ENCODE data around the gene C1orf21.
A peak's percentile ranks its signal among the peaks of the same experiment; 100 is the strongest.

C1orf21 gene

DNA sequence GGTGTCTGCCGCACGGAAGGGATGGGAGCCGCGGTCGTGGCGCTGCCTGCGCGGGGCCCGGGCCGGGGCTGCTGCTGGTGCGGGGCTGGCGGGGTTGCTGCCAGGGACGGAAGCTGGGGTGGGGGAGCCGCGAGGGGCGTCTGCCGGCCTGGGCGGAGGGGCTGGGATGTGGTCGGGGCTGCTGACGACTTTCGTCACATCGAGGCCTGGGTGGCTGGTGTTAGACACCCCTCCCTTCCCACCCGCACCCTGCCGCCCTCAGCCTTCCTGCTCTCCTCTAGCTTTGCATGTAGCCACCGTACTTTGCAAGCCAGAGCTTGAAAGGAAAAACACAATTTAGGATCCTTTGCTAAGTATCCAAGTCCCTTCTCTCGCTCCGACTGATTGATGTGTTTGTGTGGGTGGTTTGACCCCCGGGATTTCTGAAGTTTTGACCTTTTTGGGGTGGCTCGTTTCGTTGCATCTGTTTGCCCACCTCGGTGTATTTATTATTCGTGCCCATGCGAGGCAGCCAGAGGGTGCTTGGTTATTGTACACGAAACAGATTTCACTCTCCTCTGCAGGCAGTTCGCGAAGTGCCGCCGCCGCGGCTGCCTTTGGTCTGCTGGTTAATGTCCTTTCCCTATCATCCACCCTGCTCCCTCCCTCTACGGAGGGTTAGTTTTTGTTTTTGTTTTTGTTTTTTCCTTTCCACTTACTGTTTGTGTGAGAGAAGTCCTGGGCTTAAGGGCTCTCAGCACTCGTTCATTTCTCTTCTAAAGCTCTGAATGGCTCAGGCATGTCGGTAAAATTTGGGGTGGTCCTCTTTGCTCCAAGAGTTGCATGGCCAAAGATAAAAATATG, 868 bp downstream of the C1orf21 start:
- DNase-seq (ENCODE audit: low read depth), result no peak

- peak; percentile 50 for DNase-seq (ENCODE audit: low read depth)
Measured at GRCh38 chr1:184388319-184388889, 1.6 kb downstream of the C1orf21 start.

GRCh38 chr1:184388971-184389370, 2.1 kb downstream of the C1orf21 start:
- no peak for DNase-seq (ENCODE audit: low read depth)

- no peak for DNase-seq (ENCODE audit: low read depth)
Measured at GRCh38 chr1:184389446-184389845, 2.6 kb downstream of the C1orf21 start.

GRCh38 chr1:184390889-184391288, 4.1 kb downstream of the C1orf21 start:
- DNase-seq (ENCODE audit: low read depth), result no peak

DNA sequence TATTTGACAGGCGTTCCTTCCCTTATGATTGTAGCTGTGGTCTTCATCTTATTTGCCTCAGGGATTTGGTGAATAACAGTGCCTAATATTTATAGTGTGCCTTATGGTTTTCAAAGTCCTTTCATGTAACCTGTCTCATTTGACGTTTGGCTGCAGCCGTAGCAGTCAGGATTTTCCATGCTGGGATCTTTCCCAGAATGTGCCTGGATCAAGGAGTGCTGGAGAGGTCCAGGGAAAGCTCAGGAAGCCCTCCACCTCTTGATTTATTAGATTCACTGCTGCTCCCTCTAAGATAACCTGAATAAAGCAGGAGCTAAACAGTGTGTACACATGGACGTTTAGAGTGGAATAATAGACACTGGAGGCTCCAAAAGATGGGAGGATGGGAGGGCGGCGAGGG, 5.2 kb downstream of the C1orf21 start:
- no peak for DNase-seq (ENCODE audit: low read depth)

DNA sequence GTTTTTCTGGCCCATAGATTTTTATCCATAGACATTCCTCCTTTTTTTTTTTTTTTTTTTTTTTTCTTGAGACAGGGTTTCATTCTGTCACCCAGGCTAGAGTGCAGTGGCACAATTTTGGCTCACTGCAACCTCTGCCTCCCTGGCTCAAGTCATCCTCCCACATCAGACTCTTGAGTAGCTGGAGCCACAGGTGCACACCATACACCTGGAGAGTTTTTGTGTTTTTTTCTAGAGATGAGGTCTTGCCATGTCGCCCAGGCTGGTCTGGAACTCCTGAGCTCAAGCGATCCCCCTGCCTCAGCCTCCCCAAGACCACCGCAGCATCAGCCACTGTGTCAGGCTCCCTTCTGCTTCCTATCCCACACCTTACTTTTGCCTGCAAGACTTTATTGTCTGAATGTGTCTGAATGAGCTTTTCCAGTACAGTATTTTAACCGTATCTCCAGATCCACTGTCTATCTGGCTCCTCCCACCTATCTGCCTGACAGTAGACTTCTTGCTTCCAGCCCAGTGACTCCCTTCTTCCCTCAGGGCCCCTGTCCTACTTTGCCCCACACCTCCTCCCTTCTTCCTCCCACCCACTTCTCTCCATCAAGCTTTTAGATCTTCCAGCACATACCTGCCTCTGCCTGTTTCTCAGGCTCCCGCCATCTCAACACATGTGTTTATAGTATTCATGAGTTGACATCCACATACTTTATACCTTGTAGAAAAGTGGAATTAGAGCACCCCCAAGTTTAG, 6.1 kb downstream of the C1orf21 start:
- DNase-seq (ENCODE audit: low read depth), result no peak

- DNase-seq (ENCODE audit: low read depth), result no peak
Measured at GRCh38 chr1:184393962-184394361, 7.1 kb downstream of the C1orf21 start.

DNA sequence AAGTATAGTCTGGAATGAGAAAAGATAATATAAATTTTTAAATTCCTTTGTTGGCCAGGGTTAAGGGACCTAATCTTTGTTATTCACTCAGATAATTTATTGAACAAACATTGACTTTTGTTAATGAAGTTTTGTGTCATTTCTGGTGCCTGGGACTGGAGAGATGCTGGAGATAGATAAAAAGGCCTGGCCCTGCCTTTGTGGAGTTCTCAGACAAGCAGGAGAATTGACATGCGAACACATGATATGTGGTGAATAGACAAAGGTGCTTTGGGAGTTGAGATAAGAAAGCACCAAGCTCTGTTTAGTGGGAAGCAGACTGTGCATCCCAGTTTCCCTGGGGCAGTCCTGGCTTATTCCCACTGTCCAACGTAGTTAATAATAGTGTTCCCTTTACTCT, 8.5 kb downstream of the C1orf21 start:
- no peak for DNase-seq (ENCODE audit: low read depth)

DNA sequence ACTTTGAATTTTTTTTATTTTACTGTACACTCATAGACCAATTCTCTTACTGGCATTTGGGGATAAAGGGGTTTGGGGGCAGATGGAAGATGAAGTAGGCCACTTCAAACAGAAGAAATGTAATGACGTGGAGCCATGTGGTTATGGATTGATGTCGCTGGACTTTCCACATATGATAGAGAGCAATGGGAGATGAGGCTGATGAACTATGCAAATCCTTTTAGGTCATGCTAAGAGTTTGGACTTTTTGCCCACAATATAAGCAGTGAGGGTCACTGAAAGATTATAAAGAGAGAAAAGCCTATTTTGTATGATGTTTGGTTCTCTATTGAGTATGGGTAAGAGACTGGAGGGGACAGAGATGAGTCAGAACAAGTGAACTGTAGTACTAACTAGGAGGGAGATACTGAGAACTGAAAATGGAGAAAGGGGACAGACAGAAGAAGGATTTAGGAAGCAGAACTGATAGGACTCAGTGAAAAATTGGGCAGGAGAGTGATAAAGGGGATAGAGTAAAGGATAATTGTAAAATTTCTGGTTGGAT, 9.2 kb downstream of the C1orf21 start:
- DNase-seq (ENCODE audit: low read depth), result no peak

DNA sequence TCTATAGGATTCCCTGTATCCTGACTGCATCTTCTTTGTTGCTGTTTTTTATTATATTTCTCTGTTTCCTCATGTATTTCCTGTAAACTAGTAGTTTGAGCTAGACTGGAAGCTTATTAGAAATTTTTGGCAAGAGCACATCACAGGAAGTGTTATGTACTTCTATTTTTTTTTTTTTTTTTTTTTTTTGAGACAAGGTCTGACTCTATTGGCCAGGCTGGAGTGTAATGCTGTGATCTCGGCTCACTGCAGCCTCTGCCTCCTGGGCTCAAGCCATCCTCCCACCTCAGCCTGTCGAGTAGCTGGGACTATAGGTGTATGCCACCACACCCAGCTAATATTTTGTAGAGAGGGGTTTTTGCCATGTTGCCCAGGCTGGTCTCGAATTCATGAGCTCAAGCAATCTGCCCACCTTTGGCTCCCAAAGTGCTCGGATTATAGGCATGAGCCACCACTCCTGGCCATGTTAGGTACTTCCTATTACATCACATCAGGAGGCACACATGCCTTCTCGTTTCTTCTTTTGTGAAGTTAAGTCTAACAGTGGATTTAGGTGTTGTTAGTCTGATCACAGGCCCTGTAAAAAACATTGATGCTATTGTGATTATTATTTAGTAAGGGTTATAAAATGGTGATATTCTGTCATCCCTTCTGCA, 12.5 kb downstream of the C1orf21 start:
- no peak for DNase-seq (ENCODE audit: low read depth)

GRCh38 chr1:184403961-184404726, 17.3 kb downstream of the C1orf21 start:
- DNase-seq (ENCODE audit: low read depth), result no peak

GRCh38 chr1:184404727-184405027, 17.8 kb downstream of the C1orf21 start:
- DNase-seq (ENCODE audit: low read depth), result no peak

DNA sequence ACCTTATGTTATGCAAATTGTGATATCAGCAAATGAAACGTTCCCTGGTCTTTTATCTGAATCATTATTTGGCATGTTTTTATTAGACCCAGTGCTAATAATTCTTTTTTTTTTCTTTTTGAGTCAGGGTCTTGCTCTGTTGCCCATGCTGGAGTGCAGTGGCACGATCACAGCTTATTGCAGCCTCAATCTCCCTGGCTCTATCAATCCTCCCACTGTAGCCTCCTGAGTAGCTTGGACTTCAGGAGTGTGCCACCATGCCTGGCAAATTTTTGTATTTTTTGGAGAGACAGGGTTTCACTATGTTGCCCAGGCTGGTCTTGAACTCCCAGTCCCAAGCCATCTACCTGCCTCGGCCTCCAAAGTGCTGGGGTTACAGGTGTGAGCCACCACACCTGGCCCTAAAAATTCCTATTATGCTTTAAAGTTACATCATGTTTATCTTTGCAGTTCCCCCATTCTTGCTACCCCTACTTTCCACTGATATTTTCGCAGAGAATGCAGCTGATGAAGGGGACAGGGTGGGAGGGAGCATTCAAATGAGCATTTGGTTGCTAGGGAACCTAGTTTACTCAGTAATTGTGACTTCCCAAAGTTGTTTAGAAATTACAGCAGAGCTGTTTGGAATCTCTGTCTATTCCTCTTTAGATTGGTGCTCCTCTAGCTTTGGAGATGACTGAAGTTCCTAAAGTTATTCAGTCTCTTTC, 18.4 kb downstream of the C1orf21 start:
- DNase-seq (ENCODE audit: low read depth), result no peak

GRCh38 chr1:184405801-184406142, 18.9 kb downstream of the C1orf21 start:
- no peak for DNase-seq (ENCODE audit: low read depth)

DNA sequence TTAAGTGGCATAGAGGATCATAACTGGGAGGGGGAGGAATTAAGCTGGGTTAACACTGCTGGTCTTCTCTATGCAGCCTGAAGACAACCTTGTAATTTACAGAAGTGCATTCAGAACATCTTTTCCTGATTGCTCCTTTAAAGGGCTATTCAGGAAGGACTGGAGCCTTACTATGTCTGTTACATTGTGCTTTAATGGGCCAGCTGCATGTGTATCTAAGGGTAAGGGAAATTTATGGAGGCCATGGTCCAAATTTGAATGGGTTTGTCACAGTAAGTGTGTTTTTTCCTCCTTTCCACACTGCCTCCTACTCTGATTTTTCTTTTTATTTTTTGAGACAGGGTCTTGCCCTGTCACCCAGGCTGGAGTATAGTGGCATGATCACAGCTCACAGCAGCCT, 19.6 kb downstream of the C1orf21 start:
- DNase-seq (ENCODE audit: low read depth), result no peak

- DNase-seq (ENCODE audit: low read depth), result no peak
Measured at GRCh38 chr1:184407816-184408510, 21.1 kb downstream of the C1orf21 start.

GRCh38 chr1:184408580-184408979, 21.8 kb downstream of the C1orf21 start:
- no peak for DNase-seq (ENCODE audit: low read depth)

DNA sequence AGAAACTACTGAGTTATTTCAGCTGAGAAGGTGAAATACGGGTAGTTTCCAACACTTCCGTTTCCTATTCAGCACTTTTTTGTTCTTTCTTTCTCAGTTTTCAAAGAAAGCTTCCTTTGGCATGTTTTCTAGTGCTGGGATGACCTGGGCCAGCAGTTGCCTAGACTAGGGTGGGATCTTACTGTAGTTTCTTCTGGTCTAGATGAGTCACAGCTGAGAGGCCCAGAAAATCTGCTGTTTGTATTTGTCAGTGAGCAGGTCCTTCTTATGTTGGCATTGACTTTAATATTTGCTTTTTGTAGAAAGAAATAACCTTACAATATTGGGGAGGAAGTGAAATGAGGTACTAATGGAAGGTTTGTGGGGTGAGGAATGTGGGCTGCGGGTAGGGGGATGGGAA, 22.2 kb downstream of the C1orf21 start:
- DNase-seq (ENCODE audit: low read depth), result no peak

DNA sequence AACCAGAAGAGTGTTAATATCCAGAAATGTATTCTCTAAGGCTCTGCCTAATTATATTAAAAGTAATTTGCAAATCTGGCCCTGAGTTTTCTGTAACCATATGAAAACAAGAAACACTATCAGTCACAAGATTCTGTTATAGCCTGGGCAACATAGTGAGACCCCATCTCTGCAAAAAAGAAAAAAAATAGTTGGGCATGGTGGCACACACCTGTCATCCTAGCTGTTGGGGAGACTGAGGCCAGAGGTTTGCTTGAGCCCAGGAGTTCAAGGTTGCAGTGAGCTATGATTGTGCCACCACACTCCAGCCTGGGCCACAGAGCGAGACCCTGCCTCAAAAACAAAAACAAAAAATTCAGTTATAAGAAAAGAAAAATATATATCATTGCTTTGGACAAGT, 25.6 kb downstream of the C1orf21 start:
- DNase-seq (ENCODE audit: low read depth), result no peak

- no peak for DNase-seq (ENCODE audit: low read depth)
Measured at GRCh38 chr1:184416481-184416880, 29.7 kb downstream of the C1orf21 start.
